HepG2 (cell line): ENCODE results near the gene JMJD1C.

Source experiments
- JUN ChIP-seq: sonication (generic); formaldehyde crosslinking; IDR thresholded peaks from 2 replicates; pipeline ENCODE4 v1.4.0; 2020; ENCODE audit warnings: mild to moderate bottlenecking, missing genetic modification reagents
- NFIC ChIP-seq: IDR thresholded peaks from 2 replicates; pipeline ENCODE4 v1.6.1; 2012; ENCODE audit warnings: mild to moderate bottlenecking, low read length, inconsistent platforms
- SMAD1 ChIP-seq: sonication (generic); formaldehyde crosslinking; IDR thresholded peaks from 2 replicates; pipeline ENCODE4 v1.4.0; 2020; ENCODE audit warnings: missing genetic modification reagents, low read depth, mild to moderate bottlenecking, borderline replicate concordance
- SP1 ChIP-seq, 2 experiments: fragments of 450-650 bp in 1 of 2; sonication (generic) in 1 of 2; formaldehyde crosslinking in 1 of 2; IDR thresholded peaks; 2 replicates each; pipeline versions ENCODE4 v1.4.0 to v1.6.1; 2016 to 2020; ENCODE audit warnings: missing genetic modification reagents in 1 of 2
- ZFX ChIP-seq: sonication (generic); formaldehyde crosslinking; IDR thresholded peaks from 2 replicates; pipeline ENCODE4 v1.4.0; 2020; ENCODE audit warnings: mild to moderate bottlenecking, low read depth, missing genetic modification reagents, moderate library complexity
- TF ChIP-seq, protein P1 (sequence below): sonication (generic); formaldehyde crosslinking; IDR thresholded peaks from 2 replicates; pipeline ENCODE4 v1.5.0; 2020; ENCODE audit warnings: missing genetic modification reagents
- TF ChIP-seq, protein P2 (sequence below): sonication (generic); formaldehyde crosslinking; IDR thresholded peaks from 2 replicates; pipeline ENCODE4 v1.5.0; 2020; ENCODE audit warnings: mild to moderate bottlenecking, missing genetic modification reagents, moderate library complexity
- TF ChIP-seq, protein P3 (sequence below): sonication (generic); formaldehyde crosslinking; IDR thresholded peaks from 2 replicates; pipeline ENCODE4 v1.9.0; 2021; ENCODE audit warnings: missing genetic modification reagents, mild to moderate bottlenecking, borderline replicate concordance

DNA sequence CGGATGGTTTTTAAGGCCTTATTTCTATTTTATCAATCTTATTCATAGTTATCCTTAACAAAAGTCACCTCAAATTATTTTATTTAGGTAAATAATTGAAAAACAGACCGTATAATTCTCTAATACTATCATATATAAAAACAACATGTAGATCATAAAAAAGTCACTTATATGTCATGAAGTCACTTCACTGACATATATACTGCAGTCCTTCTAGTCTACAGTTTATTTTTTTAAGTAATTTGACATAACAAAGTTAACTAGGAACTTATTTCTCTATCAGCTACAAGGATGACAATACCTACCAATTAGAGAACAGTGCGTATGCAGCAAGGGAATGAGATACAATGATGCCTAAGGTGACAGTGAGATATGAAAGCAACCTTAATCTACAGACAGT, 26.2 kb downstream of the JMJD1C start:
- no peak for TF ChIP-seq ZFX
- TF ChIP-seq SMAD1 (CRISPR knock-in tag): no peak
- TF ChIP-seq NFIC: no peak
- TF ChIP-seq, protein P1, sequence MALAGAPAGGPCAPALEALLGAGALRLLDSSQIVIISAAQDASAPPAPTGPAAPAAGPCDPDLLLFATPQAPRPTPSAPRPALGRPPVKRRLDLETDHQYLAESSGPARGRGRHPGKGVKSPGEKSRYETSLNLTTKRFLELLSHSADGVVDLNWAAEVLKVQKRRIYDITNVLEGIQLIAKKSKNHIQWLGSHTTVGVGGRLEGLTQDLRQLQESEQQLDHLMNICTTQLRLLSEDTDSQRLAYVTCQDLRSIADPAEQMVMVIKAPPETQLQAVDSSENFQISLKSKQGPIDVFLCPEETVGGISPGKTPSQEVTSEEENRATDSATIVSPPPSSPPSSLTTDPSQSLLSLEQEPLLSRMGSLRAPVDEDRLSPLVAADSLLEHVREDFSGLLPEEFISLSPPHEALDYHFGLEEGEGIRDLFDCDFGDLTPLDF (CRISPR knock-in tag): no peak
- TF ChIP-seq JUN: no peak
- TF ChIP-seq, protein P2, sequence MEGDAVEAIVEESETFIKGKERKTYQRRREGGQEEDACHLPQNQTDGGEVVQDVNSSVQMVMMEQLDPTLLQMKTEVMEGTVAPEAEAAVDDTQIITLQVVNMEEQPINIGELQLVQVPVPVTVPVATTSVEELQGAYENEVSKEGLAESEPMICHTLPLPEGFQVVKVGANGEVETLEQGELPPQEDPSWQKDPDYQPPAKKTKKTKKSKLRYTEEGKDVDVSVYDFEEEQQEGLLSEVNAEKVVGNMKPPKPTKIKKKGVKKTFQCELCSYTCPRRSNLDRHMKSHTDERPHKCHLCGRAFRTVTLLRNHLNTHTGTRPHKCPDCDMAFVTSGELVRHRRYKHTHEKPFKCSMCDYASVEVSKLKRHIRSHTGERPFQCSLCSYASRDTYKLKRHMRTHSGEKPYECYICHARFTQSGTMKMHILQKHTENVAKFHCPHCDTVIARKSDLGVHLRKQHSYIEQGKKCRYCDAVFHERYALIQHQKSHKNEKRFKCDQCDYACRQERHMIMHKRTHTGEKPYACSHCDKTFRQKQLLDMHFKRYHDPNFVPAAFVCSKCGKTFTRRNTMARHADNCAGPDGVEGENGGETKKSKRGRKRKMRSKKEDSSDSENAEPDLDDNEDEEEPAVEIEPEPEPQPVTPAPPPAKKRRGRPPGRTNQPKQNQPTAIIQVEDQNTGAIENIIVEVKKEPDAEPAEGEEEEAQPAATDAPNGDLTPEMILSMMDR (CRISPR knock-in tag): no peak
- TF ChIP-seq, protein P3, sequence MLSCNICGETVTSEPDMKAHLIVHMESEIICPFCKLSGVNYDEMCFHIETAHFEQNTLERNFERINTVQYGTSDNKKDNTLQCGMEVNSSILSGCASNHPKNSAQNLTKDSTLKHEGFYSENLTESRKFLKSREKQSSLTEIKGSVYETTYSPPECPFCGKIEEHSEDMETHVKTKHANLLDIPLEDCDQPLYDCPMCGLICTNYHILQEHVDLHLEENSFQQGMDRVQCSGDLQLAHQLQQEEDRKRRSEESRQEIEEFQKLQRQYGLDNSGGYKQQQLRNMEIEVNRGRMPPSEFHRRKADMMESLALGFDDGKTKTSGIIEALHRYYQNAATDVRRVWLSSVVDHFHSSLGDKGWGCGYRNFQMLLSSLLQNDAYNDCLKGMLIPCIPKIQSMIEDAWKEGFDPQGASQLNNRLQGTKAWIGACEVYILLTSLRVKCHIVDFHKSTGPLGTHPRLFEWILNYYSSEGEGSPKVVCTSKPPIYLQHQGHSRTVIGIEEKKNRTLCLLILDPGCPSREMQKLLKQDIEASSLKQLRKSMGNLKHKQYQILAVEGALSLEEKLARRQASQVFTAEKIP (CRISPR knock-in tag): no peak
- TF ChIP-seq SP1 (IDR thresholded peaks at IDR 0.05): no peak
- no peak for TF ChIP-seq SP1 (CRISPR knock-in tag; IDR thresholded peaks at IDR 0.05)
